H1 (cell line): ENCODE data around the gene UBE2D3. TPM values are rescaled to one million over a fixed set of nuclear protein-coding genes. Genes with fewer than 3 reads are reported as not detected.

Source experiments
- CTCF ChIA-PET: fragments of 300-600 bp; sonication (Branson Sonifier 250); formaldehyde crosslinking; loops from one replicate; lab custom pipeline; 2021; ENCODE audit not compliant: partially characterized antibody; lab: Charles Lee
- POLR2A ChIA-PET: fragments of 300-600 bp; sonication (Branson Sonifier 250); formaldehyde crosslinking; loops from one replicate; lab custom pipeline; 2021; ENCODE audit warnings: inconsistent platforms; ENCODE audit not compliant: partially characterized antibody; lab: Charles Lee
- DNase-seq, 2 experiments: peaks; one replicate each; pipeline versions ENCODE4 v3.0.0 to v3.0.0-alpha.2; 2010 to 2022; ENCODE audit warnings: low spot score in 2 of 2, low read depth in 1 of 2, mixed read lengths in 1 of 2
- FAIRE-seq: peaks from 2 replicates; lab custom pipeline; 2011; peaks lifted over from hg19 to GRCh38; lab: Jason Lieb, UNC
- H2AFZ ChIP-seq: 2 replicates; pipeline ENCODE4 v1.8.1; 2012; ENCODE audit warnings: low read length, inconsistent platforms
- H2AK5ac ChIP-seq: 2 replicates; pipeline ENCODE4 v1.6.1; 2013; ENCODE audit warnings: low read depth, low read length
- H2BK120ac ChIP-seq: replicated peaks from 2 replicates; pipeline ENCODE3; 2013; ENCODE audit warnings: low read depth, low read length, inconsistent platforms
- H2BK12ac ChIP-seq: 2 replicates; pipeline ENCODE4 v1.6.1; 2013; ENCODE audit warnings: low read depth, low read length
- H2BK15ac ChIP-seq: 2 replicates; pipeline ENCODE4 v1.6.1; 2013; ENCODE audit warnings: low read length
- H2BK20ac ChIP-seq: 2 replicates; pipeline ENCODE4 v1.6.1; 2013; ENCODE audit warnings: low read length
- H2BK5ac ChIP-seq: 2 replicates; pipeline ENCODE4 v1.6.1; 2013; ENCODE audit warnings: low read depth, low read length
- H3K14ac ChIP-seq: 2 replicates; pipeline ENCODE4 v1.6.1; 2013; ENCODE audit warnings: inconsistent platforms; ENCODE audit not compliant: insufficient read length
- H3K18ac ChIP-seq: 2 replicates; pipeline ENCODE4 v1.6.1; 2013; ENCODE audit warnings: low read length; ENCODE audit errors: extremely low read depth
- H3K23ac ChIP-seq: 2 replicates; pipeline ENCODE4 v1.6.1; 2013; ENCODE audit warnings: inconsistent platforms; ENCODE audit not compliant: insufficient read length
- H3K23me2 ChIP-seq: 2 replicates; pipeline ENCODE4 v1.6.1; 2013; ENCODE audit warnings: low read depth, low read length
- H3K27ac ChIP-seq: 2 replicates; pipeline ENCODE4 v1.6.1; 2011; ENCODE audit warnings: low read depth, low read length, inconsistent platforms
- H3K27me3 ChIP-seq, 4 experiments: replicated peaks in 1 of 4; 1 replicate in 1 of 4; 2 replicates in 3 of 4; pipeline versions ENCODE4 v1.6.1 to v1.8.1; 2011 to 2013; ENCODE audit warnings: low read length in 3 of 4, mild to moderate bottlenecking in 3 of 4, inconsistent platforms in 2 of 4, mixed read lengths in 2 of 4, moderate library complexity in 1 of 4; ENCODE audit not compliant: control insufficient read depth in 3 of 4, insufficient read depth in 3 of 4; ENCODE audit errors: extremely low read depth in 1 of 4
- H3K36me3 ChIP-seq, 4 experiments: 2 replicates each; pipeline versions ENCODE4 v1.6.1 to v1.8.1; 2011 to 2013; ENCODE audit warnings: mild to moderate bottlenecking in 4 of 4, low read length in 3 of 4, moderate library complexity in 2 of 4, control low read depth in 1 of 4, inconsistent platforms in 1 of 4; ENCODE audit not compliant: insufficient read depth in 4 of 4, control insufficient read depth in 2 of 4
- H3K4ac ChIP-seq: replicated peaks from 2 replicates; pipeline ENCODE3; 2013; ENCODE audit warnings: low read length, low read depth, mixed read lengths, inconsistent platforms; ENCODE audit not compliant: insufficient read length
- H3K4me1 ChIP-seq, 4 experiments: replicated peaks in 1 of 4; 1 replicate in 1 of 4; 2 replicates in 3 of 4; pipeline versions ENCODE4 v1.6.1 to v1.8.1; 2011 to 2013; ENCODE audit warnings: low read length in 3 of 4, inconsistent platforms in 2 of 4, mixed read lengths in 1 of 4; ENCODE audit not compliant: insufficient read depth in 4 of 4, control insufficient read depth in 3 of 4
- H3K4me2 ChIP-seq, 2 experiments: 2 replicates each; pipeline versions ENCODE4 v1.6.1 to v1.8.1; 2011 to 2013; ENCODE audit warnings: low read depth in 2 of 2, low read length in 2 of 2, control low read depth in 1 of 2, inconsistent platforms in 1 of 2, mild to moderate bottlenecking in 1 of 2; ENCODE audit not compliant: insufficient read depth in 1 of 2
- H3K4me3 ChIP-seq, 4 experiments: fragments of 200-600, 300-600 bp in 1 of 4; sonication (generic), shearing (Covaris generic), sonication (Bioruptor Twin) in 1 of 4; 2 replicates each; pipeline versions ENCODE4 v1.5.1 to v1.8.1; 2011 to 2016; ENCODE audit warnings: low read length in 4 of 4, low read depth in 3 of 4, control low read depth in 2 of 4, inconsistent platforms in 2 of 4, mild to moderate bottlenecking in 2 of 4, mixed read lengths in 1 of 4, moderate library complexity in 1 of 4; ENCODE audit not compliant: insufficient read depth in 2 of 4; ENCODE audit errors: extremely low read depth in 1 of 4
- H3K56ac ChIP-seq: replicated peaks from 2 replicates; pipeline ENCODE3; 2013; ENCODE audit warnings: low read depth, mild to moderate bottlenecking, mixed read lengths, low read length, inconsistent platforms; ENCODE audit not compliant: insufficient read length
- H3K79me1 ChIP-seq: 2 replicates; pipeline ENCODE4 v1.6.1; 2013; ENCODE audit warnings: low read depth, low read length, control low read depth
- H3K79me2 ChIP-seq, 2 experiments: 2 replicates each; pipeline versions ENCODE4 v1.6.1 to v1.8.1; 2012 to 2013; ENCODE audit warnings: low read length in 2 of 2, mild to moderate bottlenecking in 2 of 2, inconsistent platforms in 1 of 2; ENCODE audit not compliant: insufficient read depth in 2 of 2, control insufficient read depth in 1 of 2
- H3K9ac ChIP-seq, 4 experiments: replicated peaks in 1 of 4; 1 replicate in 1 of 4; 2 replicates in 3 of 4; pipeline versions ENCODE4 v1.6.1 to v1.8.1; 2011 to 2013; ENCODE audit warnings: low read depth in 3 of 4, low read length in 3 of 4, control low read depth in 2 of 4, mild to moderate bottlenecking in 2 of 4, moderate library complexity in 2 of 4, inconsistent platforms in 1 of 4; ENCODE audit errors: extremely low read depth in 1 of 4
- H3K9me3 ChIP-seq, 2 experiments: 2 replicates each; pipeline versions ENCODE4 v1.6.1 to v1.8.1; 2012 to 2013; ENCODE audit warnings: mild to moderate bottlenecking in 2 of 2, moderate library complexity in 2 of 2, control low read depth in 1 of 2, inconsistent platforms in 1 of 2, low read depth in 1 of 2, low read length in 1 of 2, mixed read lengths in 1 of 2; ENCODE audit not compliant: insufficient read depth in 2 of 2
- H4K20me1 ChIP-seq, 2 experiments: replicated peaks in 1 of 2; 2 replicates each; pipeline versions ENCODE3 to v1.8.1; 2011 to 2013; ENCODE audit warnings: inconsistent platforms in 2 of 2, low read length in 2 of 2, mild to moderate bottlenecking in 1 of 2; ENCODE audit not compliant: insufficient read depth in 2 of 2, control insufficient read depth in 1 of 2
- H4K5ac ChIP-seq: 2 replicates; pipeline ENCODE4 v1.6.1; 2013; ENCODE audit warnings: low read length, low read depth, mixed read lengths, inconsistent platforms; ENCODE audit not compliant: insufficient read length
- H4K8ac ChIP-seq: 2 replicates; pipeline ENCODE4 v1.8.0; 2013; ENCODE audit warnings: mild to moderate bottlenecking, moderate library complexity, low read length, inconsistent platforms; ENCODE audit not compliant: insufficient read depth; ENCODE audit errors: extremely low read depth
- H4K91ac ChIP-seq: replicated peaks from 2 replicates; pipeline ENCODE3; 2013; ENCODE audit warnings: low read length, mixed read lengths, inconsistent platforms; ENCODE audit not compliant: insufficient read length
- BACH1 ChIP-seq: IDR thresholded peaks from 2 replicates; pipeline ENCODE4 v1.6.1; 2012; ENCODE audit warnings: low read length, improper control_type of control experiment
- CBX8 ChIP-seq: fragments of 300-800, 300-1000 bp; sonication (generic); IDR thresholded peaks from 2 replicates; pipeline ENCODE4 v1.7.1; 2016; ENCODE audit warnings: low read depth, low read length, borderline replicate concordance
- CHD2 ChIP-seq: IDR thresholded peaks from 2 replicates; pipeline ENCODE4 v1.6.1; 2012; ENCODE audit warnings: low read length, improper control_type of control experiment
- EGR1 ChIP-seq: IDR thresholded peaks from 2 replicates; pipeline ENCODE4 v1.6.1; 2011; ENCODE audit warnings: low read depth, low read length, borderline replicate concordance
- EP300 ChIP-seq, 2 experiments: IDR thresholded peaks; 1 replicate in 1 of 2; 2 replicates in 1 of 2; pipeline ENCODE4 v1.6.1; 2011 to 2012; ENCODE audit warnings: low read depth in 2 of 2, low read length in 2 of 2, mild to moderate bottlenecking in 2 of 2, borderline replicate concordance in 1 of 2, inconsistent platforms in 1 of 2, moderate library complexity in 1 of 2
- JUN ChIP-seq: IDR thresholded peaks from 2 replicates; pipeline ENCODE4 v1.6.1; 2011; ENCODE audit warnings: low read depth, mild to moderate bottlenecking, improper control_type of control experiment, low read length
- MAX ChIP-seq: IDR thresholded peaks from 2 replicates; pipeline ENCODE4 v1.6.1; 2012; ENCODE audit warnings: inconsistent platforms
- POLR2A ChIP-seq, 2 experiments: IDR thresholded peaks; 1 replicate in 1 of 2; 2 replicates in 1 of 2; pipeline ENCODE4 v1.6.1; 2011; ENCODE audit warnings: low read depth in 2 of 2, low read length in 2 of 2, mild to moderate bottlenecking in 2 of 2; ENCODE audit errors: control extremely low read depth in 1 of 2
- SIX5 ChIP-seq: IDR thresholded peaks from 2 replicates; pipeline ENCODE4 v1.6.1; 2011; ENCODE audit warnings: mild to moderate bottlenecking, low read depth, low read length
- SP2 ChIP-seq: IDR thresholded peaks from 2 replicates; pipeline ENCODE4 v1.6.1; 2012; ENCODE audit warnings: mild to moderate bottlenecking, low read length, inconsistent platforms
- SRF ChIP-seq: IDR thresholded peaks from 2 replicates; pipeline ENCODE4 v1.6.1; 2011; ENCODE audit warnings: mild to moderate bottlenecking, low read depth, low read length, moderate library complexity
- TBP ChIP-seq: IDR thresholded peaks from 2 replicates; pipeline ENCODE4 v1.6.1; 2011; ENCODE audit warnings: low read depth, low read length, improper control_type of control experiment
- TCF12 ChIP-seq: IDR thresholded peaks from 2 replicates; pipeline ENCODE4 v1.6.1; 2011; ENCODE audit warnings: low read depth, mild to moderate bottlenecking, low read length
- WGBS, 2 experiments: shearing (Covaris generic) in 1 of 2; methylation state at CpG; one replicate each; pipeline versions ENCODE4 v1.1.6 to v1.1.7; 2013 to 2015; ENCODE audit warnings: low lambda C conversion rate in 2 of 2, mixed read lengths in 2 of 2, inconsistent platforms in 1 of 2, low coverage in 1 of 2, missing lambda C conversion rate in 1 of 2; ENCODE audit not compliant: insufficient replicate concordance in 2 of 2, insufficient coverage in 1 of 2, insufficient read length in 1 of 2; ENCODE audit errors: extremely low coverage in 1 of 2, missing lambda C conversion rate in 1 of 2; 5-methylcytosine and 5-hydroxymethylcytosine counted together
- polyA plus RNA-seq, 7 experiments: library from polyadenylated mRNA; depleted of rRNA in 3 of 7; stranded (reverse) in 5 of 7; unstranded in 2 of 7; fragments of >200 nt in 5 of 7; fragments of 200-250 nt in 2 of 7; gene quantifications; 1 replicate in 5 of 7; 2 replicates in 1 of 7; 4 replicates in 1 of 7; pipeline versions ENCODE4 v1.2.1 to v1.2.3, GENCODE V29; 2011 to 2013; ENCODE audit warnings: missing spikeins in 2 of 7, mixed read lengths in 2 of 7
- total RNA-seq: library from RNA; stranded (reverse); fragmentation: NEBNext Ultra II Directional; extraction: Animal tissue kit (Norgen Biotek cat#: 25700); gene quantifications from 2 replicates; pipeline ENCODE4 v1.2.1, GENCODE V29; 2021

The UBE2D3 gene
- total and polyA plus RNA-seq, 2 of the 8 experiments (the other 6 are each of a cell fraction or from before 2014, with no cell fraction given): 396 to 544 TPM

- H3K27me3 ChIP-seq: no peaks in the 10 kb centered on the region
- no peak overlapping the region for H3K23ac ChIP-seq
- H3K4me1 ChIP-seq: peaks cover 0 to 7% (median 1%) of the 10 kb centered on the region in 4 experiments; a peak in 3 of 7 replicates
- H4K8ac ChIP-seq: no peak overlapping the region; the same call in 1 of the 2 replicates
- H3K23me2 ChIP-seq: peaks cover 14% of the 10 kb centered on the region
- H2BK5ac ChIP-seq: no peak overlapping the region
- no peak overlapping the region for H3K18ac ChIP-seq
- H3K4me2 ChIP-seq: no peak overlapping the region; a peak in 1 of 4 replicates
- H4K5ac ChIP-seq: no peak overlapping the region
- no peak overlapping the region for H3K27ac ChIP-seq
- H3K14ac ChIP-seq: no peak overlapping the region
- no peaks in the 10 kb centered on the region for H3K36me3 ChIP-seq
- H3K56ac ChIP-seq: no peak overlapping the region
- no peak overlapping the region for H3K4me3 ChIP-seq
- no peak overlapping the region for H2AK5ac ChIP-seq
- no peak overlapping the region for H2BK20ac ChIP-seq
- FAIRE-seq: no peak
- no peak for DNase-seq
- H3K9me3 ChIP-seq: no peaks in the 10 kb centered on the region
- no peak overlapping the region for H2BK120ac ChIP-seq
- peaks cover 3% of the 10 kb centered on the region; the same call in 1 of the 2 replicates for H3K79me1 ChIP-seq
- no peak overlapping the region for H3K9ac ChIP-seq
- WGBS, 2 experiments: 93% methylated on average over 11 of the region's 11 CpGs; no CpG with 5 or more reads in 1 of the 2 experiments
- H4K20me1 ChIP-seq: peaks cover 0 to 5% of the 10 kb centered on the region in 2 experiments
- no peak overlapping the region for H4K91ac ChIP-seq
- ChIA-PET CTCF (interaction anchor here (1.4 kb wide), 1 partner anchor 21 kb away, joined by 4 read pairs; no protein-coding TSS in a partner anchor), POLR2A (interaction anchor here (0.9 to 1.9 kb wide), 2 partner anchors 65 to 67 kb away, joined by 3 to 4 read pairs; no protein-coding TSS in a partner anchor)
- H2AFZ ChIP-seq: no peak overlapping the region
- H3K79me2 ChIP-seq: peaks cover 5 to 44% of the 10 kb centered on the region in 2 experiments; a peak in 3 of 4 replicates
- H2BK12ac ChIP-seq: no peak overlapping the region
- H2BK15ac ChIP-seq: no peak overlapping the region
- H3K4ac ChIP-seq: no peak overlapping the region
- TF ChIP-seq JUN: no peak
- TF ChIP-seq EGR1: no peak
- TF ChIP-seq MAX: no peak
- no peak for TF ChIP-seq TBP
- TF ChIP-seq SP2: no peak
- TF ChIP-seq POLR2A (IDR thresholded peaks at IDR 0.05; ENCODE audit: control extremely low read depth in 1 of 2, low read depth in 2 of 2, low read length in 2 of 2): no peak
- no peak for TF ChIP-seq BACH1
- no peak for TF ChIP-seq SIX5
- TF ChIP-seq SRF: no peak
- no peak for TF ChIP-seq CHD2
- TF ChIP-seq EP300 (IDR thresholded peaks at IDR 0.05; ENCODE audit: borderline replicate concordance in 1 of 2, low read depth in 2 of 2, low read length in 2 of 2): no peak
- TF ChIP-seq TCF12: no peak
- TF ChIP-seq CBX8: no peak
These were observed 68.8 kb downstream of the UBE2D3 start for GRCh38 chr4:102758241-102759160.
